ENCODE data around the gene LMO1.

DNA sequence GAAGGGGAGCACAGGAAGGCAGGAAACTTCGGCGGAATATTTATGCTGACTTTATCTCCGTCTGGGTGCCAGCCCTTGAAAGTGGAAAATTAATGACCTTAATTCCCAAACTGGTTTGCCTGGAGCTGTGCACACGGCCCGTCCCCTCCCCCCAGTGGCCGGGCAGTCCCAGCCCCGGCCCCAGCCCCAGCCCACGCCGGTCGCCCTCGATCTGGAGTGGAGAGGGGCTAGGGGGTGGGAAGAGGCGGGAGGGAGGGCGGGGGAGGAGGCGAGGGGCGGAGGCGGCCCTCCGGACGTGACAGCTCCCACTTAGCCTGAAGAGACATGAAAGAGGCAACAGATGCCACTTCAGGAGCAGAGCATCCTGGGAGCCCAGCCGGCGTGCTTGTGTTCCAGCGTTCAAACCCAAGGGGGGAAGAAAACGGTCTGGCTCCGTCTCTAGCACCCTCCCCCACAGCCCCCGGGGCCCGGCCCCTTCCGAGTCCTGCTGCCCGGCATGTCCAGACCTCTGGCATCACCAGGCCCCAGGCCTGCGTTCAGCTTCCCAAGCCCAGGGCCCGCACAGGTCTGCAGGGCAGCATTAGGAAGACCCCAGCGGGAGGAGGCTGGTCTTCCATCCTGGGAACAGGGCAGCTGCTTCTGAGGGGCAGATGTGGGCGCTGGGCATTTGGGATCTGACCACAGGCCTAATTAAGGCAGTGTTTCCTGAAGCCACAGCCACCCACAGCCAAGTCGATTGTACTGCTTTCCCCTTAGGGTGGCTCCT is 20.0 kb upstream of the LMO1 start:
- TF ChIP-seq POLR2A (IDR thresholded peaks at IDR 0.05; ENCODE audit: borderline replicate concordance, extremely low read depth, insufficient read depth, insufficient read length), result no peak
- no peak for TF ChIP-seq RAD21 (IDR thresholded peaks at IDR 0.05; ENCODE audit: low read depth)
- TF ChIP-seq, protein P1, sequence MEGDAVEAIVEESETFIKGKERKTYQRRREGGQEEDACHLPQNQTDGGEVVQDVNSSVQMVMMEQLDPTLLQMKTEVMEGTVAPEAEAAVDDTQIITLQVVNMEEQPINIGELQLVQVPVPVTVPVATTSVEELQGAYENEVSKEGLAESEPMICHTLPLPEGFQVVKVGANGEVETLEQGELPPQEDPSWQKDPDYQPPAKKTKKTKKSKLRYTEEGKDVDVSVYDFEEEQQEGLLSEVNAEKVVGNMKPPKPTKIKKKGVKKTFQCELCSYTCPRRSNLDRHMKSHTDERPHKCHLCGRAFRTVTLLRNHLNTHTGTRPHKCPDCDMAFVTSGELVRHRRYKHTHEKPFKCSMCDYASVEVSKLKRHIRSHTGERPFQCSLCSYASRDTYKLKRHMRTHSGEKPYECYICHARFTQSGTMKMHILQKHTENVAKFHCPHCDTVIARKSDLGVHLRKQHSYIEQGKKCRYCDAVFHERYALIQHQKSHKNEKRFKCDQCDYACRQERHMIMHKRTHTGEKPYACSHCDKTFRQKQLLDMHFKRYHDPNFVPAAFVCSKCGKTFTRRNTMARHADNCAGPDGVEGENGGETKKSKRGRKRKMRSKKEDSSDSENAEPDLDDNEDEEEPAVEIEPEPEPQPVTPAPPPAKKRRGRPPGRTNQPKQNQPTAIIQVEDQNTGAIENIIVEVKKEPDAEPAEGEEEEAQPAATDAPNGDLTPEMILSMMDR (IDR thresholded peaks at IDR 0.05 in 2 of 3, conservative IDR thresholded peaks at IDR 0.05 in 1 of 3; ENCODE audit: borderline replicate concordance in 1 of 3, insufficient read depth in 1 of 3, low read depth in 2 of 3, low read length in 2 of 3), result no peak
- TF ChIP-seq SIN3A (IDR thresholded peaks at IDR 0.05; ENCODE audit: low read depth), result no peak
- no peak for TF ChIP-seq EZH2phosphoT487 (IDR thresholded peaks at IDR 0.05; ENCODE audit: borderline replicate concordance)
- no peak for TF ChIP-seq POLR2AphosphoS5 (IDR thresholded peaks at IDR 0.05; ENCODE audit: low read depth, low read length)
- TF ChIP-seq SRF (IDR thresholded peaks at IDR 0.05; ENCODE audit: low read depth), result no peak
- no peak for TF ChIP-seq EZH2 (IDR thresholded peaks at IDR 0.05)
- TF ChIP-seq, protein P2, sequence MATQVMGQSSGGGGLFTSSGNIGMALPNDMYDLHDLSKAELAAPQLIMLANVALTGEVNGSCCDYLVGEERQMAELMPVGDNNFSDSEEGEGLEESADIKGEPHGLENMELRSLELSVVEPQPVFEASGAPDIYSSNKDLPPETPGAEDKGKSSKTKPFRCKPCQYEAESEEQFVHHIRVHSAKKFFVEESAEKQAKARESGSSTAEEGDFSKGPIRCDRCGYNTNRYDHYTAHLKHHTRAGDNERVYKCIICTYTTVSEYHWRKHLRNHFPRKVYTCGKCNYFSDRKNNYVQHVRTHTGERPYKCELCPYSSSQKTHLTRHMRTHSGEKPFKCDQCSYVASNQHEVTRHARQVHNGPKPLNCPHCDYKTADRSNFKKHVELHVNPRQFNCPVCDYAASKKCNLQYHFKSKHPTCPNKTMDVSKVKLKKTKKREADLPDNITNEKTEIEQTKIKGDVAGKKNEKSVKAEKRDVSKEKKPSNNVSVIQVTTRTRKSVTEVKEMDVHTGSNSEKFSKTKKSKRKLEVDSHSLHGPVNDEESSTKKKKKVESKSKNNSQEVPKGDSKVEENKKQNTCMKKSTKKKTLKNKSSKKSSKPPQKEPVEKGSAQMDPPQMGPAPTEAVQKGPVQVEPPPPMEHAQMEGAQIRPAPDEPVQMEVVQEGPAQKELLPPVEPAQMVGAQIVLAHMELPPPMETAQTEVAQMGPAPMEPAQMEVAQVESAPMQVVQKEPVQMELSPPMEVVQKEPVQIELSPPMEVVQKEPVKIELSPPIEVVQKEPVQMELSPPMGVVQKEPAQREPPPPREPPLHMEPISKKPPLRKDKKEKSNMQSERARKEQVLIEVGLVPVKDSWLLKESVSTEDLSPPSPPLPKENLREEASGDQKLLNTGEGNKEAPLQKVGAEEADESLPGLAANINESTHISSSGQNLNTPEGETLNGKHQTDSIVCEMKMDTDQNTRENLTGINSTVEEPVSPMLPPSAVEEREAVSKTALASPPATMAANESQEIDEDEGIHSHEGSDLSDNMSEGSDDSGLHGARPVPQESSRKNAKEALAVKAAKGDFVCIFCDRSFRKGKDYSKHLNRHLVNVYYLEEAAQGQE (IDR thresholded peaks at IDR 0.05; ENCODE audit: low read depth), result no peak
- no peak for TF ChIP-seq YY1 (IDR thresholded peaks at IDR 0.05; ENCODE audit: extremely low read depth, insufficient replicate concordance, low read depth, low read length)
- TF ChIP-seq ZFX (IDR thresholded peaks at IDR 0.05), result no peak

Data from HCT116 (cell line).